ENCODE data around the gene ATP8B1. TPM values are rescaled to one million over a fixed set of nuclear protein-coding genes. Genes with fewer than 3 reads are reported as not detected.
A peak's percentile ranks its signal among the peaks of the same experiment; 100 is the strongest.

ATP8B1 gene
- total and polyA plus RNA-seq, 3 donors from 2014 or later, result 1.6 to 3.0 (median 1.7) TPM

GRCh38 chr18:57640236-57640635 lies 162.9 kb downstream of the ATP8B1 start:
- Histone ChIP-seq H3K4me1 (no peaks in the 10 kb centered on the region), H3K9me3 (no peaks in the 10 kb centered on the region), H3K27me3 (no peaks in the 10 kb centered on the region), H3K27ac (no peak overlapping the region), H3K4me3 (no peak overlapping the region), H3K36me3 (ENCODE audit: low read depth, missing control alignments) (no peaks in the 10 kb centered on the region)
- no peak for DNase-seq
- TF ChIP-seq CTCF (IDR thresholded peaks at IDR 0.05), result no peak
- intact Hi-C loops (cut with DNase I; ENCODE audit: low total_unique reads), result no loop called here
- 60 to 67% methylated on average over 3 of the region's 3 CpGs for WGBS, 2 donors

GRCh38 chr18:57635003-57635822 lies 167.9 kb downstream of the ATP8B1 start:
- no peak for DNase-seq
- intact Hi-C loops (cut with DNase I; ENCODE audit: low total_unique reads), result no loop called here
- Histone ChIP-seq H3K4me3 (no peak overlapping the region), H3K9me3 (no peaks in the 10 kb centered on the region), H3K36me3 (ENCODE audit: low read depth, missing control alignments) (no peaks in the 10 kb centered on the region), H3K4me1 (no peaks in the 10 kb centered on the region), H3K27me3 (no peaks in the 10 kb centered on the region), H3K27ac (no peak overlapping the region)
- WGBS, 2 donors, result 83% methylated on average over 4 of the region's 4 CpGs
- TF ChIP-seq POLR2A (IDR thresholded peaks at IDR 0.05) (no peak), CTCF (IDR thresholded peaks at IDR 0.05) (no peak)

DNA sequence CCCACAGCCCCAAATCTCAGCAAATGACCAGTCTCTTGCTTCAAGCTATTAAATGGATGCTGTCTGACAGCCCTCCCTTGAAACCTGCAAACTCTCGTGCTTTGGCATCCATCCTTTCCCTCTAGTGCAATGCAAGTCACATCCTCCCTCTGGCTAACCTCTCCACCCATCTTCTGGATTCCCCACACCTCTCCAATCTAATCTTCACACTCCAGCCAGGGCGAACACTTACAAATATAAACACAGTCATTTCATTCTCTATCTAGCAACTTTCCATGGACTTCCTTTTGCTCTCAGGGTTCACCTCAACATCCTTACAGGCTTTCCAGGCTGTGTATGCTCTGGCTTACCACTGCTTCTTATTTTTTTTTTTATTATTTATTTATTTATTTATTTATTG lies 171.4 kb downstream of the ATP8B1 start:
- 92 to 100% methylated on average over 2 of the region's 2 CpGs for WGBS, 2 donors
- intact Hi-C loops (cut with DNase I; ENCODE audit: low total_unique reads), result no loop called here
- no peak overlapping the region for H3K27ac ChIP-seq

GRCh38 chr18:57630754-57631595 lies 172.1 kb downstream of the ATP8B1 start:
- Histone ChIP-seq H3K4me1 (no peaks in the 10 kb centered on the region), H3K36me3 (ENCODE audit: low read depth, missing control alignments) (no peaks in the 10 kb centered on the region), H3K27me3 (no peaks in the 10 kb centered on the region), H3K27ac (peak overlapping the region in 1 of 2 donors; percentile 16), H3K9me3 (no peaks in the 10 kb centered on the region), H3K4me3 (peak overlapping the region; percentile 68 to 70)
- 32 to 41% methylated on average over 13 of the region's 13 CpGs for WGBS, 2 donors
- no peak for DNase-seq
- no peak for TF ChIP-seq POLR2A (IDR thresholded peaks at IDR 0.05)
- no peak for TF ChIP-seq CTCF (IDR thresholded peaks at IDR 0.05)
- intact Hi-C loops (cut with DNase I; ENCODE audit: low total_unique reads), result no loop called here

More for the DNA sequence above, 171.4 kb downstream of the ATP8B1 start:
- H3K36me3 ChIP-seq (ENCODE audit: low read depth, missing control alignments), result no peaks in the 10 kb centered on the region
- H3K9me3 ChIP-seq, result no peaks in the 10 kb centered on the region
- TF ChIP-seq POLR2A (IDR thresholded peaks at IDR 0.05) (no peak), CTCF (IDR thresholded peaks at IDR 0.05) (no peak)
- no peak overlapping the region for H3K4me3 ChIP-seq
- H3K27me3 ChIP-seq, result no peaks in the 10 kb centered on the region
- DNase-seq, result no peak
- no peaks in the 10 kb centered on the region for H3K4me1 ChIP-seq

Data from testis (tissue), 3 donors.